ENCODE measurements around the gene CZIB.
"Not testable (repeated sequence)": the region's sequence is repeated elsewhere in the genome, so short reads cannot be mapped to it uniquely, and the experiment has no call there.

The CZIB gene

GRCh38 chr1:53188099-53188498 lies 32.3 kb downstream of the CZIB start:
- DNase-seq: no peak

DNA sequence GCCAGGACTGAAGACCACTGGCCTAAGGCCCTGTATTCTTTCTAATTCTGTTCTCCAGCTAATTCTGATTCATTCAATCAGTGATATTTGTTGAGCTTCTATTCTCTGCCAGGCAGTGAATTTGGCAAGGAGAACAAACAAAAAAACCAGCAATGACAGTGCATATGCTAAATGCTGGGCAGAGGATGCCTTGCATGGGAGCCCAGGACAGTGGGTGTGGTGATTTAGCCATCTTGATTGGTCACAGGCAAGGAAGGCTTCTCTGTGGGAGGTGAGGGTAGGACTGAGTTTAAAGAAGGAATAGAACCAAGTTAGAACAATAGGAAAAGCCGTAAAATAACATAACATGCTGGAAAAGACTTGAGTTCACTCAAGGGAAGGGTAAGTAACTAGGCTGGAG lies 33.0 kb downstream of the CZIB start:
- no peak for DNase-seq

GRCh38 chr1:53186533-53186932 lies 33.9 kb downstream of the CZIB start:
- DNase-seq: no peak

DNA sequence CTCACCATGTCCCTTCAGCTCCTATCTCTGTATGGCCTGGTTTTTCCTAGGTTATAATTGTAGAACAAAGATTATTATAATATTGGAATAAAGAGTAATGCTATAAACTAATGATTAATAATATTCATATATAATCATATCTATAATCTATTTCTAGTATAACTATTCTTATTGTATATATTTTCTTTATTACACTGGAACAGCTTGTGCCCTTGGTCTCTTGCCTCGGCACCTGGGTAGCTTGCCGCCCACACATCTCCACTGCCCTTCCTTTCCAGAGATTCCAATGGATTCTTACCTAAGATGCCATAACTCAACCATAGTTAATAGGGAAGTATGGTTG lies 34.5 kb downstream of the CZIB start:
- DNase-seq: not testable (repeated sequence)

DNA sequence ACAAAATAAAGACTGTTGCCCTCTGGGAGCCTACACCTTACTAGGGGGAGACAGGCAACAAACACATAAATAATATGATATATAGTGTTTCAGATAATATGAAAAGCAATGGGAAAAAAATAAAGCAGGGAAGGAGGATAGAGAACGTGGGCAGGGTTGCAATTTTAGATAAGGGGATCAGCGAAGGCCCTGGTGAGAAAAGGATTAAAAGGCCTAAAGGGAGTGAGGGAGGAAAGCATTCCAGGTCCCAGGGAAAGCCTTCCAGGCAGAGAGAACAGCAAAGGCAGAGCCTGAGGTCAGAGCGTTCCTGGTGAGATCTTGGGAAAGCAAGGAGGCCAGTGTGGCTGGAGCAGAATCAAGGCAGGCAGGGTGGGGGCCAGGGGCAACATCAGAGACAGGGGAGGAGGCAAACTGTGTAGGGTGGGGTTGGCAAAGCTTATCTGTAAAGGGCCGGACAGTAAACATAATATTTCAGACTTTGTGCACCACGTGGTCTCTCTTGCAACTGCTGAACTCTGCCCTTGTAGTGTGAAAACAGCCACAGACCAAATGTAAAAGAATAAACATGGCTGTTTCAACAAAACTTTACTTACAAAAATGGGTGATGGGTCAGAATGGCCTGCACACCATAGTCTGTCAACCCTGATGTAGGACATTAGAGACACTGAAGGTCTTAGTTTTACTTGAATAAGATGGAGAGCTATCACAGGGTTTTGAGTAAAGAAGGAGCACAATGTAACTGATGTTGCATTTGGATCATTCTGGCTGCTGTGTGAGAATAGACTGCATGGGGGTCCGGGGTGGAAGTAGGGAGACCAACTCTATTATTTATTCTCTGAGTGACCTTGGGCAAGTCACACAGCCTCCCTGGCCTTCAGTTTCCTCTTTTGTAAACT lies 37.1 kb downstream of the CZIB start:
- DNase-seq: peak; percentile 52

GRCh38 chr1:53182716-53183094 lies 37.7 kb downstream of the CZIB start:
- peak; percentile 44 for DNase-seq

DNA sequence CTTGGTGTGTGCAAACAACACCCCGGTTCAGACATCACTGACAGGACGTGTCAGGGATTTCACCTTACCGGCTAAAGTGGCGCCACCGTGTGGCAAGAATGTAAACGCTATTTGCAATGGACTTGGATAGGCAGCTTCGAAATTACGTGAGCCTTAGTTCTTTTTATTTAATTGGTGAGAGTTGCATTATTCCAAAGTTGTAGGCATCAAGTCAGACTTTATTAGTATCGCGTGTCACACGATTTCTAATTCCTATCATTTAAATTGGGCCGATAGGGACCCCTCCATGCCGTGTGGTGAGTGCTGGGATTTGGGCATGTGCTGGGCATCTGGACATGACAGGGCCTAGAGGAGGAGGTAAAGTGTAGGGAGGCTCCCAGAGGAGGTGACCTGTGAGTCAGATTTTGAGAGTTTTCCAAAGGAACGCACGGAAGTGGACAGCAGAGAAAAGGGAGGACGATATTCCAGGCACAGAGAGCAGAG lies 38.3 kb downstream of the CZIB start:
- DNase-seq: peak; percentile 86

GRCh38 chr1:53180951-53181350 lies 39.5 kb downstream of the CZIB start:
- no peak for DNase-seq

- no peak for DNase-seq
These were observed 40.2 kb downstream of the CZIB start for GRCh38 chr1:53180226-53180625.

DNA sequence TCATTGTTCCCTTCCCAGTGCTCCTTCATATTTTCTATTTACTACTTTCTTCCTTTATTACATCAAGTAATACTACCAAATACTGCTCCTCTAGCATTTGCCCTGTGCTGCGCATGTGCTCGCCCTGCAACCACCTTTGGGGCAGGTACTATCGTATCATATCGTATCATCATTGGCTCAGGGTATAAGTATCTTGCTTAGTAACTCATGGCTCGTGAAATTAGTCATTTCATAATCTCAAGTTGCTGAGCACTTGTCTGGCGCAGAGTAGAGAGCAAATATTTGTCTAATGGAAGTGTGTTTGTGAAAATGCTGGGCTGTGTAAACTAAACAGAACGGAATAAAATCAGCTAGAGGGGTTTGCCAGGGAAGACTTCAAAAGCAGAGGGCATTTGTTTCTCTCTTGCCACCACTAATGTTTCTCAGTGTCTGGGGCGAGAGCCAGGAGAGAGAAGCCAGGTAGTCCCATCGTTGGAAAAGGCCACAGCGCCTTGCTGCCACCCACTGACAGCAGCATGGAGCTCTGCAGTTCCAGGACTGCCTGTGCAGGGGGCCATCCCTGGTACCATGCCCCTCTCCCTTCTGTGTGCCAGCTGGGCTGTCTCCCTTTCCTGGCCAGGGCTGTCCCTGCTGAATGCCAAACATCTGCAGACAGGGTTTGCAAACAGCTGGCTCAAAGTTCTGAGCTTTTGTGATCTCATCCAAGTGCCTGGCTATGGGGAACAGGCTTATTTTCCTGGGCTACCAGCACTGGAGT lies 43.8 kb downstream of the CZIB start:
- DNase-seq: no peak

DNA sequence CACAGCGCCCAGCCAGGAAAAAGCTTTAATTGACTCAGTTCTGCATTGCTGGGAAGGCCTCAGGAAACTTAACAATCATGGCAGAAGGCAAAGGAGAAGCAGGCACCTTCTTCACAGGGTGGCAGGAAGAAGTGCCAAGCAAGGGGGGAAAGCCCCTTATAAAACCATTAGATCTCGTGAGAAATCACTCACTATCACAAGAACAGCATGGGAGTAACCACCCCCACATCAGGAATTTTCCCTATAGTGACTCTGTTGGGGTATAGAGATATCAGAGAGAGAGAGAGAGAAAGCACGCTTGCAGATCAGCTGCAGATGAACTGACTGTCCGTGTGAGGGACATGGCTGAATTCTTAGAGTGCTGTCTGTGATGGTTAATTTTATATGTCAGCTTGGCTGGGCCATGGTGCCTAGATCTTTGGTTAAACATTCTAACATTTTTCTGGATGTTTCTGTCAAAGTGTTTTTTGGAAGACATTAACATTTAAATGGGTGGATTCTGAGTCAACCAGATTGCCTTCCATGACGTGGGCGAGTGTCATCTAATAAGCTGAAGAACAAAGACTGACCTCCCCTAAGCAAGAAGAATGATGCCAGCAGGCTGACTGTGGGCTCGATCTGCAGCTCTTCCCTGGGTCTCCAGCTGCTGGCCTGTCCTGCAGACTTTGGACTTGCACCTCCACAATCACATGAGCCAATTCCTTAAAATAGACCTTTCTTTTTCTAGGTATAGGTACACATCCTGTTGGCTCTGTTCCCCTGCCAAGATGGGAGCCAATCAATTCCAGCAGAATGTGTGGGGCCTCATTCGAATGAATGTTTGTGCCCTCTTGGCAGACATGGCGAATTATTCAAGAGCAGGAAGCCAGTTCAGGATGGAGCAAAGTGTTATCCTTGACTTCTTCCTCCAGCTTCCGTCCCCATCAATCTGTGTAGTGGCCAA lies 45.2 kb downstream of the CZIB start:
- DNase-seq: no peak

GRCh38 chr1:53172426-53173128 lies 47.9 kb downstream of the CZIB start:
- peak; percentile 47 for DNase-seq

GRCh38 chr1:53166912-53167311 lies 53.5 kb downstream of the CZIB start:
- no peak for DNase-seq

- DNase-seq: no peak
These were observed 54.1 kb downstream of the CZIB start for GRCh38 chr1:53166366-53166765.

- DNase-seq: no peak
These were observed 54.9 kb downstream of the CZIB start for GRCh38 chr1:53165408-53165961.

Measured in OCI-M1 (cell line).